ENCODE measurements around the gene ST7. TPM values are rescaled to one million over a fixed set of nuclear protein-coding genes. Genes with fewer than 3 reads are reported as not detected.

The ST7 gene
- total and polyA plus RNA-seq, 2 donors (not counting 1 experiment from before 2014, with no cell fraction given), result 2.3 to 4.6 TPM

GRCh38 chr7:117098457-117098856, 145.2 kb downstream of the ST7 start:
- Histone ChIP-seq H3K9me3 (ENCODE audit: control extremely low read depth in 1 of 3, control insufficient read depth in 2 of 3, insufficient read depth in 1 of 3, low read length in 2 of 3) (no peaks in the 10 kb centered on the region), H3K36me3 (replicated peaks in 1 of 2; ENCODE audit: control extremely low read depth in 1 of 2, control insufficient read depth in 1 of 2, extremely low read depth in 1 of 2, insufficient read depth in 2 of 2, low read length in 1 of 2) (no peaks in the 10 kb centered on the region), H2AFZ (ENCODE audit: insufficient read depth, low read depth, low read length, poor library complexity, severe bottlenecking) (no peak overlapping the region), H3K9ac (ENCODE audit: low read length) (no peak overlapping the region), H3K4me2 (replicated peaks; ENCODE audit: low read depth, low read length, poor library complexity, severe bottlenecking) (no peak overlapping the region), H3K79me2 (ENCODE audit: control insufficient read depth, insufficient read depth, low read length) (no peaks in the 10 kb centered on the region), H4K20me1 (ENCODE audit: control insufficient read depth, insufficient read depth, low read length, poor library complexity, severe bottlenecking) (no peaks in the 10 kb centered on the region), H3K27me3 (replicated peaks in 1 of 4; ENCODE audit: control extremely low read depth in 1 of 4, control insufficient read depth in 3 of 4, insufficient read depth in 4 of 4, low read length in 3 of 4) (no peaks in the 10 kb centered on the region), H3K4me1 (ENCODE audit: control insufficient read depth in 2 of 2, insufficient read depth in 2 of 2, low read length in 2 of 2) (no peaks in the 10 kb centered on the region), H3K4me3 (ENCODE audit: control extremely low read depth in 1 of 5, extremely low read depth in 1 of 5, insufficient read depth in 1 of 5, low read depth in 2 of 5, low read length in 4 of 5) (no peak overlapping the region), H3K27ac (ENCODE audit: low read length in 2 of 2) (no peak overlapping the region)
- Mint-ChIP-seq H3K27me3 (no peaks in the 10 kb centered on the region), H3K9me3 (ENCODE audit: insufficient read depth) (no peaks in the 10 kb centered on the region), H3K27ac (no peak overlapping the region), H3K4me1 (no peaks in the 10 kb centered on the region), H3K4me3 (no peak overlapping the region)
- intact Hi-C loops (cut with micrococcal nuclease), result no loop called here
- CTCF ChIA-PET, result no interaction called here
- ATAC-seq (ENCODE audit: low read depth), result no peak
- TF ChIP-seq CTCF (IDR thresholded peaks at IDR 0.05) (no peak), EZH2 (IDR thresholded peaks at IDR 0.05; ENCODE audit: borderline replicate concordance, insufficient read depth, low read depth, low read length, poor library complexity, severe bottlenecking) (no peak)
- POLR2A ChIA-PET, result no interaction called here
- WGBS (ENCODE audit: insufficient coverage), result no CpG with 5 or more reads among the region's 1 CpG
- no peak for DNase-seq

GRCh38 chr7:117101026-117101425, 147.7 kb downstream of the ST7 start:
- ATAC-seq (ENCODE audit: low read depth) (no peak), DNase-seq (no peak)
- ChIA-PET CTCF (no interaction called here), POLR2A (no interaction called here)
- 100% methylated on average over 1 of the region's 2 CpGs for WGBS (ENCODE audit: insufficient coverage)
- H3K9me3 ChIP-seq (ENCODE audit: control extremely low read depth in 1 of 3, control insufficient read depth in 2 of 3, insufficient read depth in 1 of 3, low read length in 2 of 3), result no peaks in the 10 kb centered on the region
- no peaks in the 10 kb centered on the region for H4K20me1 ChIP-seq (ENCODE audit: control insufficient read depth, insufficient read depth, low read length, poor library complexity, severe bottlenecking)
- Mint-ChIP-seq H3K4me1 (no peaks in the 10 kb centered on the region), H3K27me3 (no peaks in the 10 kb centered on the region), H3K9me3 (ENCODE audit: insufficient read depth) (no peaks in the 10 kb centered on the region), H3K27ac (no peak overlapping the region), H3K4me3 (no peak overlapping the region)
- no peaks in the 10 kb centered on the region for H3K4me1 ChIP-seq (ENCODE audit: control insufficient read depth in 2 of 2, insufficient read depth in 2 of 2, low read length in 2 of 2)
- no peak overlapping the region for H2AFZ ChIP-seq (ENCODE audit: insufficient read depth, low read depth, low read length, poor library complexity, severe bottlenecking)
- H3K4me2 ChIP-seq (replicated peaks; ENCODE audit: low read depth, low read length, poor library complexity, severe bottlenecking), result no peak overlapping the region
- no peak overlapping the region for H3K9ac ChIP-seq (ENCODE audit: low read length)
- H3K4me3 ChIP-seq (ENCODE audit: control extremely low read depth in 1 of 5, extremely low read depth in 1 of 5, insufficient read depth in 1 of 5, low read depth in 2 of 5, low read length in 4 of 5), result no peak overlapping the region
- H3K27me3 ChIP-seq (replicated peaks in 1 of 4; ENCODE audit: control extremely low read depth in 1 of 4, control insufficient read depth in 3 of 4, insufficient read depth in 4 of 4, low read length in 3 of 4), result no peaks in the 10 kb centered on the region
- H3K36me3 ChIP-seq (replicated peaks in 1 of 2; ENCODE audit: control extremely low read depth in 1 of 2, control insufficient read depth in 1 of 2, extremely low read depth in 1 of 2, insufficient read depth in 2 of 2, low read length in 1 of 2), result no peaks in the 10 kb centered on the region
- intact Hi-C loops (cut with micrococcal nuclease), result no loop called here
- H3K27ac ChIP-seq (ENCODE audit: low read length in 2 of 2), result no peak overlapping the region
- no peak for TF ChIP-seq CTCF (IDR thresholded peaks at IDR 0.05)
- no peak for TF ChIP-seq EZH2 (IDR thresholded peaks at IDR 0.05; ENCODE audit: borderline replicate concordance, insufficient read depth, low read depth, low read length, poor library complexity, severe bottlenecking)
- no peaks in the 10 kb centered on the region for H3K79me2 ChIP-seq (ENCODE audit: control insufficient read depth, insufficient read depth, low read length)
